ENCODE results near the gene PSMD1.

The PSMD1 gene

DNA sequence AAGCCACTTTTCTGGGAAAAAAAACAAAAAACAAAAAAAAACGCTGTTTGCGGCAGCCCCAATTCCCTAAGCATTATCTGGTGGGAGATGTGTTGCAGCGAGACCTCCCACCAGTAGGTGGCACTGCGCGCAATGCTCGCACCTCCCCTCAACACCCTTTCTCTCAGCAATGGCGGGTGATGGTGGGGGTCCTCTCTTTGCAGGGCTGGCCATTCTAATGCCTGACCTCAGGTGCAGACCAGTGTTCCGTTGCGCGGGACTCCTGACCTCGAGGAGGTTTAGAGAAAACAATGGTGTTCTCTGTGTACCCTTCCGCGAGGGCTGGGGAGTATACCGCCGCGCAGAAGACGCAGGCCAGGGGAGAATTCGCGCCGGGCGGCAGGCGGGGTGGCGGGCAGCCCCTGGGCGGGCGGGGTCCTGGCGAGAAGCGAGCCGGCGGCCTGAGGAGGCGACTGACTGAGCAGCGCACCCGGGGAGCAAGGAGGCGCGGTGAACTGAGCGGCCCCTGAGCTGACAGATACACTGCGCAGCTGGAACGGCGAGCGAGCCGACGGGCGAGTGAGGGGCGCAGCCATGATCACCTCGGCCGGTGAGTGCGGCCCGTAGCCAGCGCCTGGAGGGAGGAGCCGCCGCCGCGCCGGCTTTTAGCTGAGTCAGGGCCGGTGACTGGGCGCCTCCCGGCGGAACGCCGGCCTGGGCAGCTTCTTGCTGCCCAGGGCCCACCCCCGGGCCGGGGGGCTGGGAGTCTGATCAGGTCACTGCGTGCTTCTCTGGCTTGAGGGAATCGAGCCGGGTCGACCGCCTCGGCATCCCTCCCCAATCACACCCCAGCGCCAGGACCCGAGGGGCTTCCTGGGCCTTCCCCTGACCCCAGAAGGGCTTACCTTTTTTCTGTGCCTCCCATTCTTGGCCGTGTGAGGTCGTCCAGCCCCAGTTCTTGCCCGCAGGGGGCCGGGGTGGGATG, at the start of gene PSMD1:
Gene PSMD1 (plus strand): TSS at position 415 of the 964 bp plus-strand sequence. CDS start 159 bp downstream, at position 574.
- TF ChIP-seq, protein P1, sequence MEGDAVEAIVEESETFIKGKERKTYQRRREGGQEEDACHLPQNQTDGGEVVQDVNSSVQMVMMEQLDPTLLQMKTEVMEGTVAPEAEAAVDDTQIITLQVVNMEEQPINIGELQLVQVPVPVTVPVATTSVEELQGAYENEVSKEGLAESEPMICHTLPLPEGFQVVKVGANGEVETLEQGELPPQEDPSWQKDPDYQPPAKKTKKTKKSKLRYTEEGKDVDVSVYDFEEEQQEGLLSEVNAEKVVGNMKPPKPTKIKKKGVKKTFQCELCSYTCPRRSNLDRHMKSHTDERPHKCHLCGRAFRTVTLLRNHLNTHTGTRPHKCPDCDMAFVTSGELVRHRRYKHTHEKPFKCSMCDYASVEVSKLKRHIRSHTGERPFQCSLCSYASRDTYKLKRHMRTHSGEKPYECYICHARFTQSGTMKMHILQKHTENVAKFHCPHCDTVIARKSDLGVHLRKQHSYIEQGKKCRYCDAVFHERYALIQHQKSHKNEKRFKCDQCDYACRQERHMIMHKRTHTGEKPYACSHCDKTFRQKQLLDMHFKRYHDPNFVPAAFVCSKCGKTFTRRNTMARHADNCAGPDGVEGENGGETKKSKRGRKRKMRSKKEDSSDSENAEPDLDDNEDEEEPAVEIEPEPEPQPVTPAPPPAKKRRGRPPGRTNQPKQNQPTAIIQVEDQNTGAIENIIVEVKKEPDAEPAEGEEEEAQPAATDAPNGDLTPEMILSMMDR (IDR thresholded peaks at IDR 0.05; ENCODE audit: control extremely low read depth, extremely low read depth, low read depth, missing control alignments), result peak; percentile 95
- ChIA-PET POLR2A (no interaction called here), CTCF (interaction anchor here (0.7 to 2.7 kb wide), 23 partner anchors 10 to 533 kb away, joined by 3 to 18 read pairs (median 4); partner anchors contain the start of gene B3GNT7)
- DNase-seq (ENCODE audit: extremely low spot score), result peak; percentile 94

DNA sequence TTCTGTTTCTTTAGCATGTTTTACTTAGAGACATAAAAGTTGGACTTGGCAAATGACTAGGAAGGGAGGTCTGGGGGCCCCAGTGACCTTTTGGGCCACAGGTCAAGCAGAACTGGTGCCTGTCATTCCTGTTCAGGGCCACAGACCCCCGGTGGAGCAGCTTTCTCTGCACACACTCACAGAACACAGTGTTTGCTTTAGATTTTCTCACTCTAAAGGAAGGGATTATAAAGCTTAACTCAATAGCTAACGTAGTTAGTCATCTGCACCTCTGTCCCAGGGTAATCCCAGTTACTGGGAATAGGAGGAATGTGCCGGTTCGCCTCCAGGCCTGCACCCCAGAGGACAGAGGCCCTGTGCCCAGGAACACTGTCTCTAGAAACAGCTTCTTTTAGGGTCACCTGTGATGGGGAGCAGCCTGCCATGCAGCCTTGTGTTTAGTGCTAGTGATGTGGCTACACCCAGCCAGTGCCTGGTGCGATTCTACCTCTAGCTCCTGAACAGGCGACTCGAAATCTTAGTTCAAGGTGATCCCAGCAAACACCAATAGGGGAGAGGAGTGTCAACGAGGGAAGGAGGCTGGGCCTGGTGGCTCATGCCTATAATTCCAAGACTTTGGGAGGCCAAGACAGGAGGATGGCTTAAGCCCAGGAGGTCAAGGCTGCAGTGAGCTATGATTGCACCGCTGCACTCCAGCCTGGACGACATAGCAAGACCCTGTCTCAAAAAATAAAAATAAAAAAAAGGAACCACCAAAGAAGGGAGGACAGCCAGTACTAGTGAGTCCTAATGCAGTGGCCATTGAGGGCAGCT, 49.2 kb upstream of the PSMD1 start:
- TF ChIP-seq, protein P1 (IDR thresholded peaks at IDR 0.05; ENCODE audit: control extremely low read depth, extremely low read depth, low read depth, missing control alignments), result no peak
- DNase-seq (ENCODE audit: extremely low spot score), result no peak
- POLR2A ChIA-PET, result no interaction called here
- CTCF ChIA-PET, result interaction anchor here (1.0 to 2.7 kb wide), 10 partner anchors 9 to 239 kb away, joined by 3 to 11 read pairs (median 4); no protein-coding TSS in a partner anchor

DNA sequence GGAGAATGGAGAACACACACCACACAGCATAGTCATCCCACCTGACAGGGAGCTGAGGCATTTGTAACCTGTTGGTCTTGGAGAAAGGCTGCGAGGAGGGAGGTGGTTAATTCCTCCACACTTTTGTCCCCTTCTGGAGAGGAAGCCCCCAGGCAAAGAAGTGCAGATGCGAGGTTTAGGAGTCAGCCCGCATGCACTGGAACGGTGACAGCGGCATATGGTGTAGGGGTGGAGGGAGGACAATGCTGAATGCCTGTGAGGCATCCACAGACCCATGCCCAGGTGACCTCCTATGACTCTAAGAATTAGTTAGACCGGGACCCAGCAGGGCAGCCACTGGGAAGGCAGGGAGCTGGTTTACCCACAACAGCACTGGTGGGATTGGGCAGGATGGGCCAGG, 48.5 kb upstream of the PSMD1 start:
- TF ChIP-seq, protein P1 (IDR thresholded peaks at IDR 0.05; ENCODE audit: control extremely low read depth, extremely low read depth, low read depth, missing control alignments), result no peak
- CTCF ChIA-PET, result interaction anchor here (1.0 to 2.7 kb wide), 6 partner anchors 9 to 115 kb away, joined by 3 to 11 read pairs (median 4); no protein-coding TSS in a partner anchor
- no peak for DNase-seq (ENCODE audit: extremely low spot score)
- POLR2A ChIA-PET, result no interaction called here

- CTCF ChIA-PET, result interaction anchor here (1.2 to 2.7 kb wide), 2 partner anchors 22 to 112 kb away, joined by 3 to 11 read pairs; no protein-coding TSS in a partner anchor
- POLR2A ChIA-PET, result no interaction called here
- TF ChIP-seq, protein P1 (IDR thresholded peaks at IDR 0.05; ENCODE audit: control extremely low read depth, extremely low read depth, low read depth, missing control alignments), result no peak
- no peak for DNase-seq (ENCODE audit: extremely low spot score)
Observed at GRCh38 chr2:231009236-231009919, 47.3 kb upstream of the PSMD1 start.

DNA sequence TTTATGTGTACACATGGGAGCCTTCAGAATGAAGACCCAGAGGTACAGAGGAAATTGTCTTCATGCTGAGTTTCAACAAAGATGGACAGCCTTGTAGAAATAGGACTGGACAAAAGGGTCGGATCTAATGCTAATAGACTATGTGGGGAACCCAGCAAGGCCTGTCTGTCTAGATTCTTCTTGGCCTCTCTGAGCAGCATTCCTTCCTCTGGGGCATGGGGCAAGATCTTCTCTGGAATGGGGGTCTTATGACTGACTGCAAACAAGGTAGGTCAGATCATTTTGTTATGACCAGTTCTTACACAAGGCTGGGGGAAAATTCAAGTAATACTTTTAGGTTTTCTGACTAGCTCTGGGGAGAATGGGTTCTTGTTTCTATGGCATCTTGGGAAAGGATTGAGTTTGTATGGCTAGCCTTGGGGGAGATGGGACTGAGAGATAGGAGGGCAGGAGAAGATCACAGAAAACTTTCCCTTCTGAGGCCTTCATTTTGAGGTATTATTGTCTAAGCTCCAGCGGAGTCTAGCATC, 46.4 kb upstream of the PSMD1 start:
- ChIA-PET POLR2A (interaction anchor here (0.6 kb wide), 1 partner anchor 51 kb away, joined by 3 read pairs; no protein-coding TSS in a partner anchor), CTCF (no interaction called here)
- DNase-seq (ENCODE audit: extremely low spot score), result no peak
- TF ChIP-seq, protein P1 (IDR thresholded peaks at IDR 0.05; ENCODE audit: control extremely low read depth, extremely low read depth, low read depth, missing control alignments), result no peak

Data from GM10248 (cell line).